ENCODE measurements around the gene AOPEP.

AOPEP gene

GRCh38 chr9:94901019-94901363, 174.5 kb downstream of the AOPEP start:
- no peak overlapping the region for H3K4me3 ChIP-seq (ENCODE audit: low read length)
- DNase-seq (ENCODE audit: low read depth, low spot score) = no peak

- DNase-seq (ENCODE audit: low read depth, low spot score) = no peak
- H3K4me3 ChIP-seq (ENCODE audit: low read length) = no peak overlapping the region
These were observed 177.5 kb downstream of the AOPEP start for GRCh38 chr9:94903961-94904421.

- DNase-seq (ENCODE audit: low read depth, low spot score) = no peak
- no peak overlapping the region for H3K4me3 ChIP-seq (ENCODE audit: low read length)
These were observed 178.3 kb downstream of the AOPEP start for GRCh38 chr9:94904806-94905205.

- no peak overlapping the region for H3K4me3 ChIP-seq (ENCODE audit: low read length)
- DNase-seq (ENCODE audit: low read depth, low spot score) = no peak
These were observed 179.1 kb downstream of the AOPEP start for GRCh38 chr9:94905606-94906005.

GRCh38 chr9:94906181-94906580, 179.7 kb downstream of the AOPEP start:
- no peak for DNase-seq (ENCODE audit: low read depth, low spot score)

GRCh38 chr9:94906713-94907112, 180.2 kb downstream of the AOPEP start:
- DNase-seq (ENCODE audit: low read depth, low spot score) = no peak
- no peak overlapping the region for H3K4me3 ChIP-seq (ENCODE audit: low read length)

More at GRCh38 chr9:94906181-94906580, 179.7 kb downstream of the AOPEP start:
- H3K4me3 ChIP-seq (ENCODE audit: low read length) = no peak overlapping the region

- no peak overlapping the region for H3K4me3 ChIP-seq (ENCODE audit: low read length)
- no peak for DNase-seq (ENCODE audit: low read depth, low spot score)
These were observed 180.9 kb downstream of the AOPEP start for GRCh38 chr9:94907264-94907936.

GRCh38 chr9:94908011-94908563, 181.6 kb downstream of the AOPEP start:
- H3K4me3 ChIP-seq (ENCODE audit: low read length) = no peak overlapping the region
- DNase-seq (ENCODE audit: low read depth, low spot score) = no peak

GRCh38 chr9:94908583-94909249, 182.2 kb downstream of the AOPEP start:
- H3K4me3 ChIP-seq (ENCODE audit: low read length) = no peak overlapping the region
- DNase-seq (ENCODE audit: low read depth, low spot score) = no peak

- DNase-seq (ENCODE audit: low read depth, low spot score) = no peak
- H3K4me3 ChIP-seq (ENCODE audit: low read length) = no peak overlapping the region
These were observed 182.9 kb downstream of the AOPEP start for GRCh38 chr9:94909250-94909894.

- no peak overlapping the region for H3K4me3 ChIP-seq (ENCODE audit: low read length)
- DNase-seq (ENCODE audit: low read depth, low spot score) = no peak
These were observed 183.6 kb downstream of the AOPEP start for GRCh38 chr9:94909965-94910730.

- no peak overlapping the region for H3K4me3 ChIP-seq (ENCODE audit: low read length)
- no peak for DNase-seq (ENCODE audit: low read depth, low spot score)
These were observed 184.7 kb downstream of the AOPEP start for GRCh38 chr9:94911211-94911610.

GRCh38 chr9:94911986-94912635, 185.6 kb downstream of the AOPEP start:
- no peak for DNase-seq (ENCODE audit: low read depth, low spot score)
- H3K4me3 ChIP-seq (ENCODE audit: low read length) = no peak overlapping the region

GRCh38 chr9:94912700-94913249, 186.3 kb downstream of the AOPEP start:
- DNase-seq (ENCODE audit: low read depth, low spot score) = no peak
- H3K4me3 ChIP-seq (ENCODE audit: low read length) = no peak overlapping the region

GRCh38 chr9:94913550-94913949, 187.1 kb downstream of the AOPEP start:
- no peak for DNase-seq (ENCODE audit: low read depth, low spot score)

GRCh38 chr9:94915476-94916450, 189.3 kb downstream of the AOPEP start:
- DNase-seq (ENCODE audit: low read depth, low spot score) = no peak
- no peak overlapping the region for H3K4me3 ChIP-seq (ENCODE audit: low read length)

More at GRCh38 chr9:94913550-94913949, 187.1 kb downstream of the AOPEP start:
- H3K4me3 ChIP-seq (ENCODE audit: low read length) = no peak overlapping the region

GRCh38 chr9:94916956-94917355, 190.5 kb downstream of the AOPEP start:
- DNase-seq (ENCODE audit: low read depth, low spot score) = no peak
- no peak overlapping the region for H3K4me3 ChIP-seq (ENCODE audit: low read length)
